ENCODE results near the gene STXBP4.

STXBP4 gene

DNA sequence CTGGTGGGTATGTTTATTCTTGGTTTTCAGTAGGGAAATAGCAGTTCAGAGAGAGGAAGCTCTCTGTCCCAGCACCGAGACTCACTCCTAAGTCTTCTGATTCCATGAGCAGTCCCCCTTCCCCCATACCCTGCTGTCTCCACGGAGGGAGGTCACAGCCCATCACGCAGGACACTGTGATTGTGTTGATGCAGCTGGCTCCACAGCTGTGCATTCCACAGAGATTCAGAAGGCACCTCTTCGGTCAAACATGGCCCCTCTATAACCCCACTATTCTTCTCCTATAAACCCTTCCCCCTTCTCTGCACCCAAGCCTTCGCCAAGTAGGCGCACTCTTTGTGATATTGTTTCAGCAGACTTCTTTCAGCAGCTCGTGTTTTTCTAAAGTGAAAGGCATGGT is 191.9 kb downstream of the STXBP4 start:
- Mint-ChIP-seq H3K27ac (peak overlapping the region in 1 of 3 experiments; percentile 64), H3K27me3 (ENCODE audit: low read depth) (no peaks in the 10 kb centered on the region), H3K4me1 (peaks cover 10% of the 10 kb centered on the region), H3K36me3 (ENCODE audit: low read depth) (peaks cover 23% of the 10 kb centered on the region), H3K9me3 (no peaks in the 10 kb centered on the region), H3K4me3 (no peak overlapping the region)
- TF ChIP-seq, protein P1, sequence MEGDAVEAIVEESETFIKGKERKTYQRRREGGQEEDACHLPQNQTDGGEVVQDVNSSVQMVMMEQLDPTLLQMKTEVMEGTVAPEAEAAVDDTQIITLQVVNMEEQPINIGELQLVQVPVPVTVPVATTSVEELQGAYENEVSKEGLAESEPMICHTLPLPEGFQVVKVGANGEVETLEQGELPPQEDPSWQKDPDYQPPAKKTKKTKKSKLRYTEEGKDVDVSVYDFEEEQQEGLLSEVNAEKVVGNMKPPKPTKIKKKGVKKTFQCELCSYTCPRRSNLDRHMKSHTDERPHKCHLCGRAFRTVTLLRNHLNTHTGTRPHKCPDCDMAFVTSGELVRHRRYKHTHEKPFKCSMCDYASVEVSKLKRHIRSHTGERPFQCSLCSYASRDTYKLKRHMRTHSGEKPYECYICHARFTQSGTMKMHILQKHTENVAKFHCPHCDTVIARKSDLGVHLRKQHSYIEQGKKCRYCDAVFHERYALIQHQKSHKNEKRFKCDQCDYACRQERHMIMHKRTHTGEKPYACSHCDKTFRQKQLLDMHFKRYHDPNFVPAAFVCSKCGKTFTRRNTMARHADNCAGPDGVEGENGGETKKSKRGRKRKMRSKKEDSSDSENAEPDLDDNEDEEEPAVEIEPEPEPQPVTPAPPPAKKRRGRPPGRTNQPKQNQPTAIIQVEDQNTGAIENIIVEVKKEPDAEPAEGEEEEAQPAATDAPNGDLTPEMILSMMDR (IDR thresholded peaks at IDR 0.05; ENCODE audit: unreplicated experiment in 3 of 3): no peak

DNA sequence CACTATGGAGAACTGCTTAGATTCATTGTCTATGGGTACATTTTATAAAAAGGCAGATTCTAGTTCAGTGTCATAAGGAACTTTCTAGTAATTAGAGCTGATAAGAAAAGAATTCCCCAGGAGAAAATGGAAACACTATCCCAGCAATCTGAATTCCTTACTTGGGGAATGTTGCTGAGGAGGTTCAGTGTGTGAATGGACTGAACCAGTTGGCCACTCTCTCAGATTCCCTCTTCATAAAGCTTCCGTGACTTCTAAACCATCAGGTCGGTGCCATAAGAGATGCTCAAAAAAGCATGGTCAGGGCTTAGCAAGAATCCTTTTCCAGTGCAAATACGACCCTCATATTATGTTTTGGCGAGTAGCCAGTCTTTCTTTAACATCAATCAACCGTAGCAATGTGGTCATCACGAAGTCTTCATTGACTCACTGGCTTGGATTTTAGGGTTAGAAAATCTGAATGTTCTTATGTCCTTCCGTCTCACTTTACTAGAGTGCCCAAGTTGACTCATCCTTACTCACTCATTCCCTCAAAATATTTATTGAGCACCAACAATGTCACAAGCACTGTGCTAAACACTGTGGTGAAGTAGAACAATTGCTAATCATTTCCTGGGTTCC is 193.5 kb downstream of the STXBP4 start:
- H3K4me1 Mint-ChIP-seq: peaks cover 10% of the 10 kb centered on the region
- TF ChIP-seq, protein P1 (IDR thresholded peaks at IDR 0.05; ENCODE audit: unreplicated experiment in 3 of 3): no peak
- no peaks in the 10 kb centered on the region for H3K27me3 Mint-ChIP-seq (ENCODE audit: low read depth)
- H3K9me3 Mint-ChIP-seq: no peaks in the 10 kb centered on the region
- peaks cover 23% of the 10 kb centered on the region for H3K36me3 Mint-ChIP-seq (ENCODE audit: low read depth)
- no peak overlapping the region for H3K27ac Mint-ChIP-seq
- no peak overlapping the region for H3K4me3 Mint-ChIP-seq

GRCh38 chr17:55162556-55162946 is 194.0 kb downstream of the STXBP4 start:
- Mint-ChIP-seq H3K27ac (no peak overlapping the region), H3K36me3 (ENCODE audit: low read depth) (peaks cover 23% of the 10 kb centered on the region), H3K4me1 (peaks cover 8% of the 10 kb centered on the region), H3K4me3 (no peak overlapping the region), H3K9me3 (no peaks in the 10 kb centered on the region), H3K27me3 (ENCODE audit: low read depth) (no peaks in the 10 kb centered on the region)
- TF ChIP-seq, protein P1 (IDR thresholded peaks at IDR 0.05; ENCODE audit: unreplicated experiment in 3 of 3): no peak

GRCh38 chr17:55163408-55163807 is 194.8 kb downstream of the STXBP4 start:
- no peaks in the 10 kb centered on the region for H3K9me3 Mint-ChIP-seq
- H3K27ac Mint-ChIP-seq: no peak overlapping the region
- H3K4me3 Mint-ChIP-seq: no peak overlapping the region

DNA sequence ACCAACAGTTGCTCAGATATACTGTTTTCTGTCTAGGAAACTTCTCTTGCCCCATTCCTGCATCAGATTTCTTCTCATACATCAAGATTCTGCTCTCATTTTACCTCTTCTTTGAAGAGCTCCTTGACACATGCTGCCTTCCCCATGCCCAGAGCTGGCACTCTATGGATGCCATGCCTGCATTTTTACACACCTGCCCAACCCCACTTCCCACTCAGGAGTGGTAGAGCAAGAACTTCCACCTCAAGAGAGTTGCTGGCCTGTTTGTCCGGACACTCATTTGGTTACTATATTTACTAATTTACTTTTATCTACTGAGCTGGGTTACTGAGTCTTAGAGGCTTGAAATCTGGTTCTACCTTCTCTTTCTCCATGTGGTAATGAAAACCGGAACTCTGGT is 197.9 kb downstream of the STXBP4 start:
- TF ChIP-seq, protein P1 (IDR thresholded peaks at IDR 0.05; ENCODE audit: unreplicated experiment in 3 of 3): no peak
- H3K27ac Mint-ChIP-seq: no peak overlapping the region
- no peak overlapping the region for H3K4me3 Mint-ChIP-seq
- peaks cover 11% of the 10 kb centered on the region for H3K4me1 Mint-ChIP-seq
- no peaks in the 10 kb centered on the region for H3K27me3 Mint-ChIP-seq (ENCODE audit: low read depth)
- H3K36me3 Mint-ChIP-seq (ENCODE audit: low read depth): peaks cover 14% of the 10 kb centered on the region
- no peaks in the 10 kb centered on the region for H3K9me3 Mint-ChIP-seq

More at GRCh38 chr17:55163408-55163807, 194.8 kb downstream of the STXBP4 start:
- peaks cover 11% of the 10 kb centered on the region for H3K4me1 Mint-ChIP-seq
- TF ChIP-seq, protein P1 (IDR thresholded peaks at IDR 0.05; ENCODE audit: unreplicated experiment in 3 of 3): no peak
- no peaks in the 10 kb centered on the region for H3K27me3 Mint-ChIP-seq (ENCODE audit: low read depth)
- peaks cover 19% of the 10 kb centered on the region for H3K36me3 Mint-ChIP-seq (ENCODE audit: low read depth)

Data from nephron (organoid).